Activated T-cell treated with anti-CD3 and anti-CD28 coated beads, Interleukin-2, amount 50 U/mL, for 24 hours (primary cell): ENCODE data around the gene SKIC8.

Experiments used
- DNase-seq: peaks from one replicate; pipeline ENCODE4 v3.0.0-alpha.2; 2020
- H3K27ac Mint-ChIP-seq: 2 replicates; pipeline ENCODE4 v1.8.0; 2020; ENCODE audit warnings: mild to moderate bottlenecking, mixed read lengths
- H3K27me3 Mint-ChIP-seq: 2 replicates; pipeline ENCODE4 v1.8.0; 2020; ENCODE audit warnings: mixed read lengths
- H3K36me3 Mint-ChIP-seq: 2 replicates; pipeline ENCODE4 v1.8.0; 2020; ENCODE audit warnings: low read depth, mixed read lengths
- H3K4me1 Mint-ChIP-seq: 2 replicates; pipeline ENCODE4 v1.8.0; 2020; ENCODE audit warnings: low read depth, mixed read lengths
- H3K4me3 Mint-ChIP-seq: 2 replicates; pipeline ENCODE4 v1.8.0; 2020; ENCODE audit warnings: mild to moderate bottlenecking, moderate library complexity, mixed read lengths
- H3K9me3 Mint-ChIP-seq: 2 replicates; pipeline ENCODE4 v1.8.0; 2020; ENCODE audit warnings: mixed read lengths

Gene SKIC8

DNA sequence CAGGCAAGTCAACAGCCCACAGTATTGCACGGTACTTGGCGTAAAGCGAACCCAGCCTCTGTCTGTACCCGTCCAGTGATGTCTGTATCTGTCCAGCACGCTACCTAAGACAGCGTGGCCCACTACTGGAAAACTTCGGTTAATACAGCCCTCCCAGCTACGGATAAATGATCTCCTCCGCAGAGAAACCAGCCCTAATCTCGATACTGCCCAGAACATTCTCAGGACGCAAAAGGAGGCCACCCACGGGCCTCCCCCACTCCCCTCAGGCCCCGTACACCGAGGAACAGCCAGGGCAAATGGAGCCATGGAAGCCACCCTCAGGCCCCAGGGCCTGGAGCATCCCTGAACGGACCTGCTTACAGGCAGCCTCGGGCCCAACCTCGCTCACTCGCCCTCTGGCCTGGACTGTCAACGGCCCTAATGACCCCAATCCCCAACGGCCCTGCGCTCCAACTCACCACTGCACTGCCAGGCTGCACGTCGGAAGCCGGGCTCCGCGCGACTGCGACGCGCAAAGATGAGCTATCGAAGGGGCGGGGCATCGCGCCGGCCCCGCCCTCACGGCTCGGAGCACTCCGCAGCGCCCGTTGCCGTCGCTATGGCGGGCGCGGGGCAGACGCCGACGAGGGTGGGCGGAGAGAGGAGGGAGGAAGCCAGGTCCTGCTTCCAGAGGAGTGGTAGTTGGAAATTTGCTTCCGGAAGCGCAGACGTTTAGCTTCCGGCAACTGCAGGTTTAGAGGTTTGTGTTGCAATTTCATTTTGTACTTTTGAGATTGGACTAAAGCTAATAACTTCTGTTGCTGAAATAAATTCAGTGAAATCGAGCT, at the start of gene SKIC8:
TSS of gene SKIC8 (minus strand) at position 509 of the 830 bp plus-strand sequence. CDS start 3,923 bp downstream, outside the sequence.
- Mint-ChIP-seq H3K36me3 (peaks cover 29% of the 10 kb centered on the region), H3K4me3 (peak within 1 kb of the TSS; percentile 95), H3K9me3 (no peaks in the 10 kb centered on the region), H3K27me3 (no peaks in the 10 kb centered on the region), H3K4me1 (peaks cover 43% of the 10 kb centered on the region), H3K27ac (peak within 1 kb of the TSS; percentile 93)
- peak; percentile 95 for DNase-seq

DNA sequence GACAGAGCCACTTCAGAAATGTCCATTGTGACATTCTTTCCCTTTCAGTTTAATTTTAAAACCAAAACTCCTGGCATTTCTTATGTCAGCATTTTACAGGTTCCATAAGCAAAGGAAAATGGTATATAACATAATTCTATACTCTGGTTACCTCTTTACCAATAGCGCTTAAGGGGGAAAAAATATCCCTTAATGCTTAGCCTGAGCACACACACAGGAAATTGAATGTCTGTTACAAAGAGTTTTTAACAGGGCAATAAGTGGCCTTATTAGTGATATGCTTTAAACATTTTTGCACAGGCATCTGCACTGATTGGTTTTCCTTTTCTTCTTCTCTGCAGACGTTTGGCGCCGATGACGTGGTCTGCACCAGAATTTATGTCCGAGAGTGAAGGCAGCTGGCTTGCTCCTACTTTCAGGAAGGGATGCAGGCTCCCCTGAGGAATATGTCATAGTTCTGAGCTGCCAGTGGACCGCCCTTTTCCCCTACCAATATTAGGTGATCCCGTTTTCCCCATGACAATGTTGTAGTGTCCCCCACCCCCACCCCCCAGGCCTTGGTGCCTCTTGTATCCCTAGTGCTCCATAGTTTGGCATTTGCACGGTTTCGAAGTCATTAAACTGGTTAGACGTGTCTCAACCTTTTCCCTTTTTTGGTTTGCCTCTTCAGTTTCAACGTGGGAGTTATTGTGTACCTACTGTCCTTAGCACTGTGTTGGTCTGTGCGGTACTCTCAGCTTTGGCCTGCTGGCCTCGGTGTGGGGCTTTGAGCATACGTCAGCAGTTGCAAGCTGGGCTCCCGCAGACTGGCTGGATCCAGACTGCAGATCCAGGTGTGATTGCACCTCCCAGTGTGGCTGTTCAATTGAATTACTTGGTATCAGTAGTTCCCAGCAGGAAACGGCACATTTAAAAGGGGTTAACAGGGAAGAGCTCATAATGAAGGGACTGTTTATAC, 48.5 kb upstream of the SKIC8 start:
- Mint-ChIP-seq H3K4me3 (no peak overlapping the region), H3K36me3 (no peaks in the 10 kb centered on the region), H3K4me1 (no peaks in the 10 kb centered on the region), H3K27me3 (peaks cover 21% of the 10 kb centered on the region), H3K9me3 (no peaks in the 10 kb centered on the region), H3K27ac (no peak overlapping the region)
- DNase-seq: no peak

DNA sequence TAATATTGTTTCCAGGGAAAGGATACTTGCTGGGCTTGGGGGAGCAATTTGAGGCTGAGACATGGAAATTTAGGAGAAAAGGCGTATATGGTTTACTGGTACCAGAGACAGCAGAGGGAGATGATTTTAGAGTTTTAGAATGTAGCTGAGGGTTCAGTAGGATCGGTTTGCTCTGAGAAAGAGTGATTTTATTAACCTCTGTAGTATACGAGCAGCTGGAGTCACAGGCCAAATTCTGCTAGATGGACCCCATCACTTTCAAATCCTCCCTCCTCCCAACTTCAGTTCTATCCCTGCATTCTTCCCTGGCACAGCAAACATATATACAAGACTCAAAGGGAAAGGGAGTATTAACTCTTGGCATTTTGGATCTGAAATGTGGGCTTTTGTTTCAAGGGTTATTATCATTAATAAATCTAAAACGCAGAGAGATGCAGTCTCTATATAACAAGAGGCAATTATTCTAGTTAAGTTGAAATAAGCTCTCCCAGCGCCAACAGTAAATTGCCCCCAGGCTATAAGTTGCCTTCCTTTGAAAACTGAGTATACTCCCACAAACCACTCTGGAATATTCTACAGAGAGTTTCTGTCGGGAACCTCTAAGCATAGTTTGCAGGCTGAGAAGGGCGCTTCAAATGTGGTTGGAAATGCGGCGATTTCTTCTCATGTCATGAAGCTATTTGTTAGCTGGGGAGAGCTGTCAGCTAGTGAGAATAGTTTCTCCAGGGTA, 46.2 kb upstream of the SKIC8 start:
- Mint-ChIP-seq H3K9me3 (no peaks in the 10 kb centered on the region), H3K36me3 (no peaks in the 10 kb centered on the region), H3K27ac (no peak overlapping the region), H3K4me1 (peaks cover 4% of the 10 kb centered on the region), H3K27me3 (peaks cover 44% of the 10 kb centered on the region), H3K4me3 (no peak overlapping the region)
- DNase-seq: no peak

DNA sequence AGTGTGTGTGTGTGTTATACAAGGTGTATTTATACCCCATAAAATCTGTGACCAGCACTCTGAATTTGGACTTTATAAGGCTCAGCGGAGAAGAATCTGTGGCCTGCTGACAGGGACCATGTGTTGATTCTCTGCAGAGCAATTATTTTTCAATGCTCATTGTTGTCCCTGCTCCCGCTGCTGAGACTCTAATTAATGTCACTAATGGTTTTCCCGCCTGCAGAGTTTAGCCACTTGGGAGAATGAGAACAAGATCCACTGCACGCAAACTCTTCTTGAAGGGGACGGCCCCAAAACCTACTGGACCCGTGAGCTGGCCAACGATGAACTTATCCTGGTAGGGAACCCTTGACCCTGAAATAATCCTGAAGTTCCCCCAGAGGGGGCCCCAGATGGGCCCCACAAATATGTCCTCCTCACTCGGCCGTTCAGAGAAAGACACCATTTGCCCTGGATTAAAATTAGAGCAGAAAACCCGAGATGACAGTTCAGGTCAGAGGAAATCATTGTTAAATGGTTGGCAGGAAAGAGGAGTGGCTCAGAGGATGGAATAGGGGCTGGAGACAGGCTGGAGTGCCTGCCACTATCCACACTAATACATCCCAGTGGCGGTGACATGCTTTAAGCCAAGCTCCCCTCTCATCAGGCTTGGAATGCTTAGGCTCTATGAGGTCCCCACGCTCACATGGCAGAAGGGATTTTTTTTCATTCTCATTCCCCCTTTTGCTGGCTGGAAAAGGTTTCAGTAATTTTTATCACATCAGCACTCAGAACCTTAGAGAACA, 44.1 kb upstream of the SKIC8 start:
- Mint-ChIP-seq H3K36me3 (no peaks in the 10 kb centered on the region), H3K4me1 (peaks cover 4% of the 10 kb centered on the region), H3K27ac (no peak overlapping the region), H3K4me3 (no peak overlapping the region), H3K27me3 (peaks cover 64% of the 10 kb centered on the region), H3K9me3 (no peaks in the 10 kb centered on the region)
- peak; percentile 8 for DNase-seq

DNA sequence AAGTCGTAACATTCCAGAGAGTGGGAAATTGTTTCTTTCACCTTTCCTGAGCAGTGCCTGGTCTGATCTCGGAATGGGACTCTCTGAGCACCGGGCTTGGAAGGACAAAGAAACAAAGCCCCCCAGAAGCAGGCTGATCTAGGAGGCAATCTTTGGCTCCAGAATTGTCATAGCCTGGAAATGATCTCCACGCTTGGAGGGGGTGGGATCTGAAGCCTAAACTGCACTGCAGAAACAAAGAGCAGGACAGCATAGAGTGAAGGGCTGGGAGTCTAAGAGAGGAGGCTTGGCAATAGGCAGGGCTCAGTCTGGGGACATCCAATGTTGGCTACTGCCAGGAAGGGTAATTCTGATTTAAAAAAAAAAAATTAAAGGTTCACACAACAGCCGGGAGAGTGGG, 42.6 kb upstream of the SKIC8 start:
- no peaks in the 10 kb centered on the region for H3K36me3 Mint-ChIP-seq
- no peak overlapping the region for H3K27ac Mint-ChIP-seq
- peaks cover 69% of the 10 kb centered on the region for H3K27me3 Mint-ChIP-seq
- H3K4me1 Mint-ChIP-seq: peaks cover 4% of the 10 kb centered on the region
- H3K9me3 Mint-ChIP-seq: no peaks in the 10 kb centered on the region
- no peak overlapping the region for H3K4me3 Mint-ChIP-seq
- DNase-seq: peak; percentile 7

DNA sequence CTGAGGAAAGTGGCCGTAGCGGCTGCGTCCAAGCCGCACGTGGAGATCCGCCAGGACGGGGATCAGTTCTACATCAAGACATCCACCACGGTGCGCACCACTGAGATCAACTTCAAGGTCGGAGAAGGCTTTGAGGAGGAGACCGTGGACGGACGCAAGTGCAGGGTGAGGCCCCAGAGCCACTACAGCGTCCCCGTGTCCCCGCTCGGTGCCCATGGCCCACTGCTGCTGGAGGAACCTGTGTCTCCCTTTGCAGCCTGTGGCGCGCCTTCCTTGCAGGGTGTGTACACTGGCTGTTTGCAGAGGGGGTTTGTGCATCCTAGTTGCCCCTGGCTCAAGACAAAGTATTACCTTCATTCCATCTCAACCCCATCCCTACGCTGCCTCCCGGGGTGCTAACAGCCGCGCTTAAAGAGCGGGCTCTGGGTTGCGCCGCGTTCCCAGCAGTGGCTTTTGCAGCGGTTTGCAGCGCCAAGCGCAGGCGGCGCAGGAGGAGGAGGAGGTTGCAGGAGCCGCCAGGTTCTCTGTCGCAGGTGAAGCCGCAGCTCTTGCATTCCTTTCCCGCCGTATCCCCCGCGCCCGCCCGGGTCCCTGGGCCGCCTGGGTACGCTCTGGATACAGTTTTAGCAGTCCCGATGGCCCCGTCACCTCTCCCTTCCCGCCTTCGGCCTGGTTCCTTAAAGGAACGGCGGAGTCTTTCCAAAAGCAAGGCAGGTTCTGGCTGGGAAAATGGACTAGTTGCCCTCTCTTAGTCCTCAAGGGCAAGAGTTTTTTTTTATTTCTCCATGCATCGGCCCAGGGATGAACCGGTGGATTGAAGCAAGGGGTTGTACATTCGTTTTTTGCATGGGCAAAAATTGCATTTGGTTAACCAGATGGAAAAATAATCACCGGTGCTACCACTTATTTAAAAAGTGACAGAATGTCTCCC, 41.9 kb upstream of the SKIC8 start:
- H3K9me3 Mint-ChIP-seq: no peaks in the 10 kb centered on the region
- peaks cover 63% of the 10 kb centered on the region for H3K27me3 Mint-ChIP-seq
- no peaks in the 10 kb centered on the region for H3K36me3 Mint-ChIP-seq
- DNase-seq: peak; percentile 29
- H3K27ac Mint-ChIP-seq: no peak overlapping the region
- H3K4me3 Mint-ChIP-seq: no peak overlapping the region
- H3K4me1 Mint-ChIP-seq: peaks cover 4% of the 10 kb centered on the region

DNA sequence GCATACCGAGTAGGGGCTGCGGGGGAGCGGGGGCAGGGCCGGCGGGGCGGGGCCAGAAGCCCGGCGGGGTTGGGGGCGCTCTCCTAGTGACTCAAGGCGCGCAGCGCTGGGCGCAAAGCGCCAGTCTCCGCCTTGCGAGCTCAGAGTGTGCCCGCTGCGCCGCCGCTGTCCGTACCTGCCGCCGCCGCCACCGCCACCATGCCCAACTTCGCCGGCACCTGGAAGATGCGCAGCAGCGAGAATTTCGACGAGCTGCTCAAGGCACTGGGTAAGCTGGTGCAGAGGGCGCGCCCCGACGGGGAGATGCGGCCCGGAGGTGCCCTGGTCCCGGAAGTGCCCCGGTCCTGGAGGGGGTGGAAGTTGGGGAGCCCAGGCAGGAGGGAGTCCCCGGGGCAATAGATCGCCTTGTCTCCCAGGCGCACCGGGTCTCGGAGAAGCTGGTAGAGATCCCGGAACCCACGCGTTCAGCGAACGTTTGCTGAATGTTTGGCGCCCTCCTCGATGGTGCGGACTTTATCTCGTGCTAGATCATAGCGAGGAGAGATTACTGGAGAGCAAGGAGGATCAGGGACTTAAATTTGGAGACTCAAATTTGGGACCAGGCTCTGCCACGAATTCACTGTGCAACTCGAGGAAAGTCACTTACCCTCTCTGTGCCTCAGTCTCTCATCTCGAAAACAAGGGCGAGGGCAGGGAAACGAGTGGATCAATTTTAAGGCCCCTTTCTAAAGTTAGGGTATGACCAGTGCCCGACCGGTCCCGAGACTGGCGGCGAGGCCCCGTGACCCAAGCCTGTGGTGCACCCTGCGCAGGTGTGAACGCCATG, 41.0 kb upstream of the SKIC8 start, which contains the start of gene CRABP1:
TSS of gene CRABP1 (plus strand) at position 123 of the 826 bp plus-strand sequence. CDS start at position 199, 76 bp downstream.
- Mint-ChIP-seq H3K27ac (no peak within 1 kb of the TSS), H3K27me3 (peaks cover 63% of the 10 kb centered on the region), H3K4me3 (no peak within 1 kb of the TSS), H3K4me1 (peaks cover 4% of the 10 kb centered on the region), H3K9me3 (no peaks in the 10 kb centered on the region), H3K36me3 (no peaks in the 10 kb centered on the region)
- DNase-seq: peak; percentile 31

DNA sequence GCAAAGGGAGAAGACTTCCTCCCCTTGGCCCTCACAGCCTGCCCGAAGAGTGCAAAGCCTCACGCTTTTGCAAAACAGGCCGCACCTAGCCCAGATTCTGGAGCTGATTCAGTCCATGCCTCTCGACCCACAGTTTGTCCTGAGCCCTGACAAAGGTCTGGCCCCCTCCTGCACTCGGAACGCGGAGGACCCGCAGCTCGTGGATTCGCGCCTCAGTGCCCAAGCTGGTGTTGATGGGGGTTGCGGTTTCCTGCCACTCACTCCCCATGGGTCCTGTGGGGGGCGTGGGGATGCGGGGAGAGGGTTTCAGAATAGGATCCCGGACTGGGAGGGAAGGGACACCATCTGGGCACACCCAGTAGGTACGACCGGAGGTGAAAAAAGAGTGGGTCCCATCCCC, 40.1 kb upstream of the SKIC8 start:
- H3K4me3 Mint-ChIP-seq: no peak overlapping the region
- no peak for DNase-seq
- peaks cover 63% of the 10 kb centered on the region for H3K27me3 Mint-ChIP-seq
- no peaks in the 10 kb centered on the region for H3K9me3 Mint-ChIP-seq
- no peak overlapping the region for H3K27ac Mint-ChIP-seq
- H3K36me3 Mint-ChIP-seq: no peaks in the 10 kb centered on the region
- peaks cover 4% of the 10 kb centered on the region for H3K4me1 Mint-ChIP-seq

DNA sequence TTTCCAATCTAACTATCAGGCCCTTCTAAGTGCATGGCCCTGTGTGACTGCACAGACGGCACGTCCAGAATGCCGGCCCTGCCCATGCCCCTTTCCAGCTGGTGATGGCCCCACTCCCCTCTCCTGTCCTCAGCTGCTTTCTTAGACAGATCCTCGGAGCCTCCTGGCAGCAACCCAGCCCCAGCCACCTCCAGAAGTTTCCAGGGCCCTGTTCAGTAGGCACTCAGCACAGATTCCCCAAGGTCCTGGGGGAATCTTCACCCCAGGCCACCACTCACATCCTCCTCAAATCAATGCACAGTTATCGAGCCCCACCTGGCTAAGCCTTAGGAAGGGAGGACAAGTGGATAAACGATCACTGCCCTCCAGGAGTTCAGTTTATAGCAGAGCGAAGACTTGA, 39.4 kb upstream of the SKIC8 start:
- H3K27ac Mint-ChIP-seq: no peak overlapping the region
- no peak for DNase-seq
- peaks cover 4% of the 10 kb centered on the region for H3K4me1 Mint-ChIP-seq
- H3K9me3 Mint-ChIP-seq: no peaks in the 10 kb centered on the region
- peaks cover 59% of the 10 kb centered on the region for H3K27me3 Mint-ChIP-seq
- no peaks in the 10 kb centered on the region for H3K36me3 Mint-ChIP-seq
- H3K4me3 Mint-ChIP-seq: no peak overlapping the region

DNA sequence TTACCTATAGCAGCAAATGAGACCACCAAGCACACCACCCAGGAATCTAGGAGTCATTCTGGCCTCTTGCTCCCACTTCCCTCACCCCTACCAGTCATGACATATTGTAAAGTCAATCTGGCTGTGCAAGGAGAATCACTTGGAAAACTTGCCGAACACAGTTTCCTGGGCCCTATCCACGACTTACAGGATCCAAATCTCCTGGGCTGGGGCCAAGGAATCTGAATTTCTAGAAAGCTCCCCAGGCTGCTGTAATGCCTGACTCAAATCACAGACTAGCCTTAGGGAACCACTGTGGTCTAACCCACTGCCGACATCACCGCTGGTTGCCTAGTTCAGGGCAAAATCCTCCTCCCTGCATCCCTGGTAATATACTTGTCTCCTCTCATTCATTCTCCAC, 36.6 kb upstream of the SKIC8 start:
- DNase-seq: no peak
- H3K4me1 Mint-ChIP-seq: peaks cover 4% of the 10 kb centered on the region
- H3K36me3 Mint-ChIP-seq: no peaks in the 10 kb centered on the region
- H3K9me3 Mint-ChIP-seq: no peaks in the 10 kb centered on the region
- H3K27ac Mint-ChIP-seq: no peak overlapping the region
- H3K4me3 Mint-ChIP-seq: no peak overlapping the region
- peaks cover 33% of the 10 kb centered on the region for H3K27me3 Mint-ChIP-seq

DNA sequence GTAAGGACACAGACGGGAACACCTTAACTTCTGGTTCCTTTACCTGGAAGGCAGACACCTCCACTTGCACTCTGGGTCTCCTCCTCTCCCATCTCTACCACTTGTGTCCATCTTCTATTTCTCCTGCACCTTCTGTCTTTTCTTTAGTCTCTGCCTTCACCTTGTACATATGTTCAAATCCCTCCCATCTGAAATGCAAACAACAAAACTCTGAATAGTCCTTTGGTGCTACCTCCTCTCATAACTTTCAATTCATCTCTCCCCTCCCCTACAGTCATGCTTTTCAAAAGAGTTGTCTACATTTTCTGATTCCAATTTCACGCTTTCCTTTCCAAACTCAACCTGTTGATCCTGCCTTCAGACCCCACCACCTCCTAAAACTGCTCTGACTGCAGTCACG, 35.4 kb upstream of the SKIC8 start:
- no peaks in the 10 kb centered on the region for H3K36me3 Mint-ChIP-seq
- no peak for DNase-seq
- H3K9me3 Mint-ChIP-seq: no peaks in the 10 kb centered on the region
- H3K4me1 Mint-ChIP-seq: no peaks in the 10 kb centered on the region
- H3K27me3 Mint-ChIP-seq: peaks cover 23% of the 10 kb centered on the region
- H3K27ac Mint-ChIP-seq: no peak overlapping the region
- H3K4me3 Mint-ChIP-seq: no peak overlapping the region

DNA sequence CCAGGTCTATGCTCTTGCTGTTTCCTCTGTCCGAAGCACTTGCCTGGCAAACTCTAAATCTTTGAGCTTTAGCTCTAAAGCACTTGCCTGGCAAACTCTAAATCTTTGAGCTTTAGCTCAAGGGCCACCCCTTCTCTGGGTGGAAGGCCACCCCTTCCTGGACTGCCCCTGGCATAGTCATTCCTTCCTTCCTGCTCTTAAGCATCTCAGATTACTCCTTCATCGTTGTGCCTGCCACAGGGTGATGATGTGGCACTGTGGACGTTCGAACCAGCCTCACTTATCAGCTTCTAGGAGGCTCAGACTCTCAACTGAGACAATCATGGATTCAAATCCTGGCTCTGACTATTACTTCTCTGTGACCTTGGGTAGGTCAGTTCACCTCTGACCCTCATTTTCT, 30.2 kb upstream of the SKIC8 start:
- no peaks in the 10 kb centered on the region for H3K27me3 Mint-ChIP-seq

More for the DNA sequence above, 30.2 kb upstream of the SKIC8 start:
- H3K4me1 Mint-ChIP-seq: no peaks in the 10 kb centered on the region
- no peaks in the 10 kb centered on the region for H3K9me3 Mint-ChIP-seq
- no peak overlapping the region for H3K27ac Mint-ChIP-seq
- no peak for DNase-seq
- H3K36me3 Mint-ChIP-seq: no peaks in the 10 kb centered on the region
- no peak overlapping the region for H3K4me3 Mint-ChIP-seq
